Endothelial cell of umbilical vein (primary cell): Measurements from ENCODE around the gene DNAH9. TPM values are rescaled to one million over a fixed set of nuclear protein-coding genes. Genes with fewer than 3 reads are reported as not detected.

Experiments used
- BruUV-seq: library from RNA; stranded (reverse); fragments of 400-500 nt; replicated peaks from 2 replicates; lab custom pipeline; 2021; lab: Mats Ljungman, UMichigan
- CTCF ChIA-PET: fragments of 300-600, 350-600 bp; sonication (Branson Sonifier 250); formaldehyde crosslinking; loops from one replicate; lab custom pipeline; 2021; ENCODE audit warnings: antibody characterized with exemption, inconsistent platforms; lab: Charles Lee
- POLR2A ChIA-PET: fragments of 300-600, 350-600 bp; sonication (Branson Sonifier 250); formaldehyde crosslinking; loops from one replicate; lab custom pipeline; 2021; ENCODE audit warnings: antibody characterized with exemption, inconsistent platforms; lab: Charles Lee
- DNase-seq: peaks from one replicate; pipeline ENCODE4 v3.0.0-alpha.2; 2011; ENCODE audit warnings: low read depth, low spot score
- FAIRE-seq: peaks from 2 replicates; lab custom pipeline; 2011; peaks lifted over from hg19 to GRCh38; lab: Jason Lieb, UNC
- H2AFZ ChIP-seq: 2 replicates; pipeline ENCODE4 v1.6.0; 2012; ENCODE audit warnings: low read depth, low read length, control low read depth, inconsistent platforms
- H3K27ac ChIP-seq: 2 replicates; pipeline ENCODE4 v1.5.1; 2011; ENCODE audit warnings: low read depth, mild to moderate bottlenecking, control low read depth, low read length, moderate library complexity; ENCODE audit not compliant: insufficient read depth
- H3K27me3 ChIP-seq, 2 experiments: 2 replicates each; pipeline versions ENCODE4 v1.6.0 to v1.6.1; 2011; ENCODE audit warnings: low read length in 2 of 2, mixed read lengths in 1 of 2; ENCODE audit not compliant: control insufficient read depth in 2 of 2, insufficient read depth in 2 of 2
- H3K36me3 ChIP-seq, 2 experiments: 2 replicates in 1 of 2; 3 replicates in 1 of 2; pipeline ENCODE4 v1.5.1; 2011; ENCODE audit warnings: low read length in 2 of 2, mild to moderate bottlenecking in 1 of 2, moderate library complexity in 1 of 2; ENCODE audit not compliant: control insufficient read depth in 2 of 2, insufficient read depth in 2 of 2; ENCODE audit errors: extremely low read depth in 1 of 2
- H3K4me1 ChIP-seq: 3 replicates; pipeline ENCODE4 v1.5.1; 2011; ENCODE audit warnings: mild to moderate bottlenecking, low read length; ENCODE audit not compliant: control insufficient read depth, insufficient read depth; ENCODE audit errors: extremely low read depth
- H3K4me2 ChIP-seq: 2 replicates; pipeline ENCODE4 v1.6.1; 2011; ENCODE audit warnings: low read length, control low read depth, mixed read lengths; ENCODE audit not compliant: insufficient read depth
- H3K4me3 ChIP-seq, 3 experiments: fragments of 200-600 bp in 1 of 3; sonication (generic), shearing (Covaris generic) in 1 of 3; replicated peaks in 1 of 3; 2 replicates each; pipeline ENCODE4 v1.5.1; 2011 to 2016; ENCODE audit warnings: control low read depth in 3 of 3, low read length in 3 of 3, mild to moderate bottlenecking in 2 of 3, inconsistent platforms in 1 of 3, low read depth in 1 of 3, moderate library complexity in 1 of 3; ENCODE audit not compliant: insufficient read depth in 1 of 3
- H3K79me2 ChIP-seq: 2 replicates; pipeline ENCODE4 v1.6.0; 2012; ENCODE audit warnings: low read length, inconsistent platforms; ENCODE audit not compliant: control insufficient read depth, insufficient read depth
- H3K9ac ChIP-seq: replicated peaks from 2 replicates; pipeline ENCODE3; 2011; ENCODE audit warnings: low read length, control low read depth; ENCODE audit not compliant: insufficient read depth; ENCODE audit errors: extremely low read depth
- H3K9me1 ChIP-seq: replicated peaks from 3 replicates; pipeline ENCODE4 v1.6.0; 2011; ENCODE audit warnings: mild to moderate bottlenecking, low read length; ENCODE audit not compliant: control insufficient read depth, insufficient read depth; ENCODE audit errors: extremely low read depth
- H3K9me3 ChIP-seq: replicated peaks from 2 replicates; pipeline ENCODE4 v1.5.1; 2012; ENCODE audit warnings: low read length, inconsistent platforms; ENCODE audit not compliant: control insufficient read depth, insufficient read depth
- H4K20me1 ChIP-seq: replicated peaks from 2 replicates; pipeline ENCODE3; 2011; ENCODE audit warnings: mild to moderate bottlenecking, low read length; ENCODE audit not compliant: control insufficient read depth, insufficient read depth; ENCODE audit errors: extremely low read depth
- EZH2 ChIP-seq: IDR thresholded peaks from 2 replicates; pipeline ENCODE4 v1.6.1; 2012; ENCODE audit warnings: borderline replicate concordance, low read depth, mild to moderate bottlenecking, moderate library complexity, low read length, inconsistent platforms; ENCODE audit not compliant: severe bottlenecking
- FOS ChIP-seq: IDR thresholded peaks from 2 replicates; pipeline ENCODE4 v1.6.1; 2011; ENCODE audit warnings: mild to moderate bottlenecking, low read length, moderate library complexity, borderline replicate concordance; ENCODE audit not compliant: insufficient read depth
- GATA2 ChIP-seq: IDR thresholded peaks from 2 replicates; pipeline ENCODE4 v1.7.0; 2011; ENCODE audit warnings: low read depth, mild to moderate bottlenecking, moderate library complexity, mixed read lengths, low read length; ENCODE audit not compliant: insufficient read length, insufficient read depth
- JUN ChIP-seq: IDR thresholded peaks from 2 replicates; pipeline ENCODE4 v1.6.1; 2011; ENCODE audit warnings: borderline replicate concordance, low read depth; ENCODE audit not compliant: insufficient read length, insufficient read depth
- MYC ChIP-seq: IDR thresholded peaks from one replicate; pipeline ENCODE4 v1.6.1; 2011; ENCODE audit warnings: mild to moderate bottlenecking, low read depth, low read length
- POLR2A ChIP-seq: IDR thresholded peaks from 2 replicates; pipeline ENCODE4 v1.6.1; 2012; ENCODE audit warnings: low read depth, mild to moderate bottlenecking, control low read depth, low read length
- POLR2AphosphoS5 ChIP-seq: IDR thresholded peaks from 2 replicates; pipeline ENCODE4 v1.6.1; 2012; ENCODE audit warnings: low read depth, mild to moderate bottlenecking, control low read depth, low read length, moderate library complexity; ENCODE audit not compliant: insufficient read depth
- dilution Hi-C: fragments of 300-500 bp; cut with MboI; formaldehyde crosslinking; loops from one replicate; pipeline ENCODE4 v1.15.0; 2019; ENCODE audit warnings: low sequenced_read_pairs; ENCODE audit not compliant: extremely low pct_ligation_motif_present
- intact Hi-C: fragments of 100-400 bp; cut with micrococcal nuclease; formaldehyde crosslinking; loops from one replicate; pipeline ENCODE4 v1.10.0; 2022
- polyA plus RNA-seq, 4 experiments: library from polyadenylated mRNA; depleted of rRNA in 3 of 4; stranded (reverse) in 3 of 4; unstranded in 1 of 4; fragments of >200 nt; gene quantifications; 2 replicates each; pipeline versions ENCODE4 v1.2.1 to v1.2.3, GENCODE V29; 2011 to 2012; ENCODE audit warnings: missing spikeins in 1 of 4
- total RNA-seq: library from RNA; stranded (reverse); gene quantifications from 2 replicates; pipeline ENCODE4 v1.2.3, GENCODE V29; 2021

DNAH9 gene
- total and polyA plus RNA-seq, 2 donors (not counting 3 experiments of a cell fraction or from before 2014, with no cell fraction given): not detected

DNA sequence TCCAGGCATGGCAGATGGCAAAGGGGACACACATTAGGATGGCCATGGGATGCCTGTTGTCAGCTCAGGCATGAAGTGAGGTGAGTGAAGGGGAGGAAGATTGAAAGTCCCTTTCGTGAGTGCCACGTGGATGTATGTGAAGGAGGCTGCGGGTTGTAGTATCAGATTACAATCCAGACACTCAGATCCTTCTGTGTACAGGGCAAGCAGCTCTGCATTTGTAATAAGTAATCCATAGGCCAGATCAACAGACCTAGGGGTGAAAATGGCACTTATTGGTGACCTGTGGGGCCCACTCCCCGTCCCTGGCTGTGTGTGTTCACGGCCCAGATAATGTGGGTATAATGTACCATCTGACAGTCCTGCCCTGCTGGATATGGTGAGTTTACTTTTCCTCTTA is 159.5 kb downstream of the DNAH9 start:
- Histone ChIP-seq H4K20me1 (no peaks in the 10 kb centered on the region), H3K27ac (no peak overlapping the region), H3K27me3 (no peaks in the 10 kb centered on the region), H3K4me3 (no peak overlapping the region), H3K36me3 (no peaks in the 10 kb centered on the region), H3K79me2 (no peaks in the 10 kb centered on the region), H3K9me1 (no peaks in the 10 kb centered on the region), H2AFZ (no peak overlapping the region), H3K9ac (no peak overlapping the region), H3K9me3 (no peaks in the 10 kb centered on the region), H3K4me2 (no peak overlapping the region), H3K4me1 (no peaks in the 10 kb centered on the region)
- no peak for TF ChIP-seq FOS
- no peak for TF ChIP-seq MYC
- no peak for TF ChIP-seq EZH2
- no TSS peak for BruUV-seq
- intact Hi-C loops (no loop called here), dilution Hi-C loops (no loop called here)
- ChIA-PET POLR2A (no interaction called here), CTCF (no interaction called here)
- FAIRE-seq: no peak
- DNase-seq: no peak

- CTCF ChIA-PET: no interaction called here
- FAIRE-seq: no peak
- no peaks in the 10 kb centered on the region for H3K27me3 ChIP-seq
- H3K4me3 ChIP-seq: no peak overlapping the region
- no TSS peak for BruUV-seq
- H2AFZ ChIP-seq: no peak overlapping the region
- POLR2A ChIA-PET: no interaction called here
- TF ChIP-seq POLR2AphosphoS5 (no peak), POLR2A (no peak), JUN (no peak), GATA2 (no peak)
- no peaks in the 10 kb centered on the region for H3K9me1 ChIP-seq
- no peaks in the 10 kb centered on the region for H3K4me1 ChIP-seq
- no peaks in the 10 kb centered on the region for H4K20me1 ChIP-seq
- peaks cover 3% of the 10 kb centered on the region for H3K9me3 ChIP-seq
- dilution Hi-C loops: no loop called here
- H3K36me3 ChIP-seq: no peaks in the 10 kb centered on the region
- DNase-seq: no peak
- H3K79me2 ChIP-seq: no peaks in the 10 kb centered on the region
- no peak overlapping the region for H3K27ac ChIP-seq
- no peak overlapping the region for H3K4me2 ChIP-seq
- intact Hi-C loops: no loop called here
- H3K9ac ChIP-seq: no peak overlapping the region
Measured at GRCh38 chr17:11768106-11768505, 169.8 kb downstream of the DNAH9 start.
